NCI-H1436 (cell line): Measurements from ENCODE around the gene IMMT.
"Not testable (repeated sequence)": the region's sequence is repeated elsewhere in the genome, so short reads cannot be mapped to it uniquely, and the experiment has no call there.

Experiments used
- DNase-seq: peaks from one replicate; lab custom pipeline; 2025; lab: John Stamatoyannopoulos, UW

The IMMT gene

GRCh38 chr2:86226070-86226469 lies 30.8 kb upstream of the IMMT start:
- DNase-seq: no peak

GRCh38 chr2:86225581-86225980 lies 30.3 kb upstream of the IMMT start:
- no peak for DNase-seq

- DNase-seq: no peak
Observed at GRCh38 chr2:86224645-86225355, 29.5 kb upstream of the IMMT start.

DNA sequence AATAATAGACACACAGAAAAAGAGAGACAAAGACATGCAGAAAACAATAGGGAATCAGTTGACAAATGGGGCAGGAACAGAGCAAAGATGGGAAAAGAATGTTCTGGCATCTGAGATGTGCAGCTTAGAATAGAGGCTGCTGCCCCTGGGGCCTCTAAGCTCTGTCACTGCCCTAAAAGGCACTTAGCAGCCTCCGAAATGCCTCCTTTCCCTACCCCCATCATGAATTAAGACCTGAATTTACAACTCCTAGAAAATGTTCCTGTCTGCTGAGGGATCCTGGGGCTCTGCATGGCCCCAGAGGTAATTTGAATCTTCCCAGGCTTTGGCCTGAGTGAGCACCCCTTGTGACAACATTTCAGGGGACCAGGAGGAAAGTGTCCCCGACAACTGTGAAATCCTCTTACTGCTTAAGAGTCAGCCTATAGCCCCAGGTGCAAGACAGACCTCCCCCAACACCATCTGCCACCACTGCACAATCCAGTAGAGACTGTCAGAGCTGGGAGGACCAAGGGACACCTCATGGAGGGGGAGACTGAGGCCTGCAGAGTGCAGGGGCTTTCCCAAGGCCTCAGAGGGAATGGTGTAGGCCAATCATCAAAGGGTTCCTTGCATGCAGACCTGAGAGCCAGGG lies 28.8 kb upstream of the IMMT start:
- no peak for DNase-seq

- no peak for DNase-seq
Observed at GRCh38 chr2:86223140-86223926, 28.1 kb upstream of the IMMT start.

DNA sequence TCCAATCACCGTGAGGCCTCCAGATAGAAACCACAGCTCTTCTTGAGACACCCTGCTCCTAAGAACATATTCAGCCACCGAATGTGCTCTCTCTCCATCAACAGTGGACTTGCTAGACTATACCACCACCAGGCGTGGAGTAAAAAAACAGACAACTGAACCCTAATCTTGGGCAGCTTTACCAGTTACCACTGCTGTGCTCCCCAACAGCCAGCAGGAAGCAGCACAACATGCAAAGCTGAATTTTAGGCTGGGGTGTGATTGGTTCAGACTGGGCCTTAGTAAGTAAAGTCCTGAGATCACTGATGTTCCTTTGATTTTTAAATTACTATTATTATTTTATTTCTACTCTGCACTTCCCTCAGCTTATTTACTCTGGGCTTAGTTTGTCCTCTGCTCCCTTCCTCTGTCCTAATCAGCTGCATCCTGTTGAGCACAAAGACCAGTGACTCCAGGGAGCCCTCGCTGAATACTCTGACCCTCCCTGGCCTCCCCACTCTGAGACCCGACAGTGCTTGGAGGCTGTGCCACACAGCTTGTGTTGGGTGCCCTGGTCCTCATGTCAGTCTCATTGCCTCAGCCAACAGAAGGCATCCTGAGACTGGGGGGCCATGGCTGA lies 25.9 kb upstream of the IMMT start:
- DNase-seq: no peak

GRCh38 chr2:86219896-86220295 lies 24.6 kb upstream of the IMMT start:
- no peak for DNase-seq

DNA sequence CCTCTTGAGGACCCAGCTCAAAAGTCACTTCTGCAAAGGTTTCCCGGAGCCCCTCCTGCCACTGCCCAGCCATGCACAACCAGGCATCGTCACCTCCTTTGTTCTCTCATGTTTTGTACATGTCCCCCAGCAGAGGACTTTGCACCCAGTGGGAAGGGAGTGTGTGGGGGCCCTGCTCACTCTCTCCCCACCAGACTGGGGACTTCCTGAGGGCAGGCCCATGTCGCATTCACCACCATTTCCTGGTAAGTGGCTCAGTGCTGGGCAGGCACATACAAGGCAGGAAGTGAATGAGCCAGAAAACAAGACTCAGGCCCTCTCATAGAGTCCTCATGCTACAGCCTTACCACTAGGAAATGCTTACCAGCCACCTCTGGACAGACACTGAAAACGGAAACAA lies 22.9 kb upstream of the IMMT start:
- no peak for DNase-seq

- DNase-seq: no peak
Observed at GRCh38 chr2:86216575-86217555, 21.6 kb upstream of the IMMT start.

GRCh38 chr2:86214503-86214832 lies 19.2 kb upstream of the IMMT start:
- no peak for DNase-seq

DNA sequence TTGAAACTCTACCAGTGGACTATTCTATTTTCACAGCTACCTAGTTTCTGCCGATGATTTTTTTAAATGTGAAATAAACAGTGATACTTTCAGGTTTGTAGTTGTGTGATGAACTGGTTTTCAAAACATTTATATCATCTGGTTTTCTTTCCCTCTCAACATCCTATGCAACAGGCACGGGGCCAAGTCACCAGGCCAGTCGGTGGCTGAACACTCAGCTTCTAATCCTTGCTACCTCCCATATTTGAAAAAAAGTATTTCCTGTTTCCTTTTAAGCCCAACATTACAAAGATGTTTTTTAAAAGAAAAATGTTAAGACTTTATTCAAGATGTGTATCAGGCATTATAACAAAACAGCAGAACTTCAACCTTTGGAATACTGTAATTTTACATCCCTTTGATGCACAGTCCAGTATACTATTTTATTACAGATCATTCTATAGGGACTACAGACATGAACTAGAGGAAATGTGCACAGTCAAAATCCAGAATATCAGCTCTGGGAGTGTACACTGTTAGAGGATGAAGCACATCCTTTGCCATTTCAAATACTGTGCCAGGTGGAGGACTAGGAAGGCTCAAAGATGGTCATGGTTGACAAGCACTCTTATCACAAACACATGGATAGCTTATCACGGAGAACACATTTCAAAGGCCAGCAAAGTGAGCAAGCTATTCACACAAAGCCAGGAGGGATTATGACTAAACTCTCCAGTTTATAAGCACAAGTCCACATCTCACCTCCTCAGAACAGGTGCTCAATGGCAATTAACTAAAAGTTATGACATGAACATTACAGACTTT lies 18.6 kb upstream of the IMMT start:
- DNase-seq: no peak

GRCh38 chr2:86213056-86213455 lies 17.8 kb upstream of the IMMT start:
- DNase-seq: no peak

DNA sequence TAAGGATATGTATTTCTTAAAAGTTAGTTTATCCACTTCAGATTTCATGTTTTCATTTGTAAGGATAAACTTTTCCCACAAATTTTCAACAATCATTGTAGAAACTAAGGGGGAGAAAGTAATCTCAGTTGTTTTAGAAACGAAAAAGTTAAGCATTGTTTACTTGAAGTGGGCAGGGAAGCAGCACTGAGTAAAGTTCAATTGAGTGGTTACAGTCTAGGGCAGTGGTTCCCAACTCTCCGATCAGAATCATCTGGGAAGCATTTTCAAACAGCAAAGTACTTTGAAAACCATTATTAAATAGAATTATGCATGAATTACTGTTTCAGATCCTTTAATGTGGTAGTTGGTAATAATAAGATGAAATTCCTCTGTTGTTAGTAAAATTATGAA lies 16.5 kb upstream of the IMMT start:
- no peak for DNase-seq

DNA sequence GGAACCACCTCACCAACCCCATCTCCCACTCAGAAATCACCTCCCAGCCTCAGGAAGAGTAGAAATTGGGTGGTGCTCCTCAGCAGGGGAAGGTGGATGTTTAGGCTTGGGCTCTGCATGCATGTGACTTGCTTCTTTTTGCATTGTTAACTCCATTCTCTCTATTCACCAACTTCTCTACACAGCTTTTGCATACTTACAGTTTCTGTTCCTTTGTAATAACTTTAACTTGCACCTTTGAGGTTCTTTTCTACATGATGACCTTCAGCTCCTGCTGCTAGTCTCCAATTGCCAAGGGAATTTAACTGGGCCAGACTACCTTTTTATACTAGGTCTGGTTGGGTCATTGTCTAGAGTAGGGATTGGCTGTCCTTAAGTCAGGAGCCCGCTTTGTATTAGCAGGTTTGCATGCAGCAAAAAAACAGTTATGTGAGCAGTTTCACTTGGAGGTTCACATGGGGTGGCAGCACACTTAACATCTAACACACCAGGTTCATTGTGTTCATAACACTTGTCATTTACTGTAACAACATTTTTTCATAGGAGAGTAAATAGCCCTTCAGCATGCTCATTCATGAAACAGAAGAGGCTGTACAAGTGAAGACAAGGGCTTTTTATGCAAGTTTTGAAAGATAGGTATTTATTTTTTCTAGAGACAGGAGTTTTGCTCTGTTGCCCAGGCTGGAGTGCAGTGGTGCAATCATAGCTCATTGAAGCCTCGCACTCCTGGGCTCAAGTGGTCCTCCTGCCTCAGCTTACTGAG lies 16.0 kb upstream of the IMMT start:
- no peak for DNase-seq

DNA sequence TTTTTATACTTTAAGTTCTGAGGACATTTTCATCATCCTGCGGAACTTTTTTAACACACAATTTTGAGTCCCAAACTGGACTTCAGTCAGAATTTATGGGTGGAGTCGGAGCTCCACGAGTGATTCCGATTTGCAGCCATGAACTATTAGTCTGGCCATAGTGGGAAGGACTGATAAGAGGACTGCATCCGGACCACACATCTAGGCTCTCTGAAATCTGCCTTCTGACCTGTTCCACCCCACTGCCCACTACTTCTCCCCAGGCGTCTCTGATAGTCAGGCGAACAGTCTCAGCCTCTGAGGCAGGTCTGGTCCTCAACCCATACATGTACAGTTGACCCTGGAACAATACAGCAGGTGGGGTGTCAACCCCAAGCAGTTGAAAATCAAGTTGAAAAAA lies 9.2 kb upstream of the IMMT start:
- no peak for DNase-seq

- no peak for DNase-seq
Observed at GRCh38 chr2:86203614-86204013, 8.4 kb upstream of the IMMT start.

- DNase-seq: no peak
Observed at GRCh38 chr2:86202702-86203101, 7.4 kb upstream of the IMMT start.

DNA sequence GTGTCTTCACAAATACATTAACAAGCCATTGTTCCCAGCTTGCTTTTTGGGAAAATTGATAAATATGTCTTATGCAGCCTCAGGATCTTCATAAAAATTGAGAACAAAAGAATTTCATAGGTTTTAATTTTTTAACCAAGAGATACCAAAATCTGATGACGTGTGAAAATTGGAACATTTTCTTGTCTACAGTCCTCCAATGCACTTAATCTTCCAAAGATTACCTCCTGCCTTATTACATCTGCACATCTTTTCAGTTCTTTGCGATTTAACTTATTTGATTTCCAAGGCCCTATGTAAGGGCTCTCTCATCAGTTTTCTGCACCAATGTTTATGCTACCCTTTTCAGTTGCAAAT lies 7.1 kb upstream of the IMMT start:
- DNase-seq: no peak

- DNase-seq: no peak
Observed at GRCh38 chr2:86201671-86202335, 6.5 kb upstream of the IMMT start.

DNA sequence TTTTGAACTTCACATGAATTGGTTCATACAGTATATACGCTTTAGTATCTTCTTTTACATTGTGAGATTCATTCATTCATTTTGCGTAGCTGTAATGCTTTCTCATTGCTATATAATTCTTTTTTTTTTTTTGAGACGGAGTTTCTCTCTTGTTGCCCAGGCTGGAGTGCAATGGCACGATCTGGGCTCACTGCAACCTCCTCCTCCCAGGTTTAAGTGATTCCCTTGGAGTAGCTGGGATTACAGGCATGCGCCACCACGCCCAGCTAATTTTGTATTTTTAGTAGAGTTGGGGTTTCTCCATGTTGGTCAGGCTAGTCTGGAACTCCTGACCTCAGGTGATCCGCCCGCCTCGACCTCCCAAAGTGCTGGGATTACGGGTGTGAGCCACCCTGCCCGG lies 5.3 kb upstream of the IMMT start:
- DNase-seq: not testable (repeated sequence)
